Measurements from ENCODE around the gene EPN1. TPM values are rescaled to one million over a fixed set of nuclear protein-coding genes. Genes with fewer than 3 reads are reported as not detected.
A peak's percentile ranks its signal among the peaks of the same experiment; 100 is the strongest.

The EPN1 gene
- total and polyA plus RNA-seq, 2 experiments from 2014 or later, result 47.1 to 223 TPM

GRCh38 chr19:55671054-55671378 is 4.0 kb upstream of the EPN1 start:
- Histone ChIP-seq H3K4me2 (no peak overlapping the region), H3F3A (replicated peaks; ENCODE audit: low read depth) (peaks cover 47% of the 10 kb centered on the region), H4K20me1 (replicated peaks; ENCODE audit: insufficient read depth) (peaks cover 37% of the 10 kb centered on the region), H2AFZ (no peak overlapping the region), H3K36me3 (ENCODE audit: insufficient read depth) (peaks cover 17% of the 10 kb centered on the region), H3K79me2 (replicated peaks; ENCODE audit: insufficient read depth) (peaks cover 69% of the 10 kb centered on the region), H3K27me3 (ENCODE audit: insufficient read depth) (no peaks in the 10 kb centered on the region), H3K4me1 (ENCODE audit: insufficient read depth) (peaks cover 25% of the 10 kb centered on the region), H3K4me3 (no peak overlapping the region), H3K9me2 (ENCODE audit: insufficient read depth) (no peaks in the 10 kb centered on the region), H3K27ac (ENCODE audit: low read depth) (peak overlapping the region; percentile 90)
- H3K4me1 Mint-ChIP-seq, result peaks cover 33% of the 10 kb centered on the region
- DNase-seq (ENCODE audit: low spot score) (no peak), ATAC-seq (no peak)
- peak overlapping the region; percentile 7; the same call in 1 of the 3 replicates for H3K4me3 Mint-ChIP-seq
- TF ChIP-seq ZNF331 (CRISPR knock-in tag; IDR thresholded peaks at IDR 0.05; ENCODE audit: low read depth) (no peak), EZH2 (IDR thresholded peaks at IDR 0.05; ENCODE audit: low read depth, unreplicated experiment) (no peak), CREB1 (CRISPR knock-in tag; IDR thresholded peaks at IDR 0.05; ENCODE audit: low read depth) (no peak), CTCF (conservative IDR thresholded peaks at IDR 0.05; ENCODE audit: low read depth in 2 of 2) (no peak), EZH2phosphoT487 (IDR thresholded peaks at IDR 0.05; ENCODE audit: unreplicated experiment) (no peak), ZNF114 (CRISPR knock-in tag; IDR thresholded peaks at IDR 0.05) (no peak), STAT1 (IDR thresholded peaks at IDR 0.05; ENCODE audit: unreplicated experiment) (no peak), ETS1 (IDR thresholded peaks at IDR 0.05) (no peak), REST (IDR thresholded peaks at IDR 0.05; ENCODE audit: unreplicated experiment) (no peak), NANOG (IDR thresholded peaks at IDR 0.05; ENCODE audit: borderline replicate concordance) (no peak), ZNF462 (CRISPR knock-in tag; IDR thresholded peaks at IDR 0.05) (no peak), JUNB (IDR thresholded peaks at IDR 0.05; ENCODE audit: unreplicated experiment) (no peak), POLR2AphosphoS5 (IDR thresholded peaks at IDR 0.05; ENCODE audit: low read depth) (no peak)
- H3K27ac Mint-ChIP-seq, result peak overlapping the region; percentile 25
- peaks cover 9% of the 10 kb centered on the region; the same call in 2 of the 3 replicates for H3K9me3 Mint-ChIP-seq
- H3K27me3 Mint-ChIP-seq (ENCODE audit: insufficient read depth, low read depth, poor library complexity), result peaks cover 46% of the 10 kb centered on the region
- peaks cover 83% of the 10 kb centered on the region for H3K36me3 Mint-ChIP-seq (ENCODE audit: low read depth)

Measured in GM23338 (cell line).